T-helper 22 cell (primary cell): Measurements from ENCODE around the gene PRR22.

Experiments
- DNase-seq: peaks from one replicate; pipeline ENCODE4 v3.0.0-alpha.2; 2020; ENCODE audit warnings: low read depth

Gene PRR22

GRCh38 chr19:5814123-5814851 lies 29.7 kb upstream of the PRR22 start:
- no peak for DNase-seq

- no peak for DNase-seq
Measured at GRCh38 chr19:5811117-5811516, 26.6 kb upstream of the PRR22 start.

- DNase-seq: no peak
Measured at GRCh38 chr19:5809469-5809868, 24.9 kb upstream of the PRR22 start.

- no peak for DNase-seq
Measured at GRCh38 chr19:5809053-5809452, 24.5 kb upstream of the PRR22 start.

GRCh38 chr19:5808120-5808816 lies 23.7 kb upstream of the PRR22 start:
- no peak for DNase-seq

GRCh38 chr19:5806905-5807304 lies 22.4 kb upstream of the PRR22 start:
- no peak for DNase-seq

GRCh38 chr19:5806133-5806489 lies 21.6 kb upstream of the PRR22 start:
- DNase-seq: no peak

- no peak for DNase-seq
Measured at GRCh38 chr19:5805462-5806132, 21.1 kb upstream of the PRR22 start.

GRCh38 chr19:5804516-5805461 lies 20.2 kb upstream of the PRR22 start, which contains the start of gene NRTN:
Gene NRTN, plus strand, starts transcription at chr19:5805067. Its CDS starts 19,099 bp downstream, at chr19:5824166.
- DNase-seq: peak; percentile 32

GRCh38 chr19:5803752-5804515 lies 19.4 kb upstream of the PRR22 start:
- DNase-seq: peak; percentile 83

- no peak for DNase-seq
Measured at GRCh38 chr19:5803441-5803751, 18.9 kb upstream of the PRR22 start.

GRCh38 chr19:5801796-5802619 lies 17.5 kb upstream of the PRR22 start:
- DNase-seq: no peak

- DNase-seq: no peak
Measured at GRCh38 chr19:5800361-5801270, 16.1 kb upstream of the PRR22 start.

GRCh38 chr19:5799247-5800241 lies 15.0 kb upstream of the PRR22 start:
- DNase-seq: no peak

GRCh38 chr19:5798244-5798643 lies 13.7 kb upstream of the PRR22 start:
- DNase-seq: no peak

- no peak for DNase-seq
Measured at GRCh38 chr19:5795382-5795919, 10.9 kb upstream of the PRR22 start.

- DNase-seq: no peak
Measured at GRCh38 chr19:5793188-5793587, 8.6 kb upstream of the PRR22 start.

- DNase-seq: no peak
Measured at GRCh38 chr19:5792224-5792623, 7.7 kb upstream of the PRR22 start.
